22Rv1 (cell line): ENCODE results near the gene CSF1R.

Experiments
- H3K27ac ChIP-seq: fragments of 450-650 bp; 2 replicates; pipeline ENCODE4 v1.5.1; 2017
- CTCF ChIP-seq: fragments of 450-650 bp; IDR thresholded peaks from 2 replicates; pipeline ENCODE4 v1.5.1; 2017; ENCODE audit warnings: mild to moderate bottlenecking
- ZFX ChIP-seq: fragments of 450-650 bp; IDR thresholded peaks from 2 replicates; pipeline ENCODE4 v1.6.1; 2017; ENCODE audit warnings: antibody characterized with exemption, borderline replicate concordance

The CSF1R gene

GRCh38 chr5:150066901-150067396, 19.4 kb downstream of the CSF1R start:
- H3K27ac ChIP-seq: no peak overlapping the region
- no peak for TF ChIP-seq CTCF
- TF ChIP-seq ZFX: no peak

- TF ChIP-seq ZFX: no peak
- no peak for TF ChIP-seq CTCF
- H3K27ac ChIP-seq: no peak overlapping the region
These were observed 19.9 kb downstream of the CSF1R start for GRCh38 chr5:150066436-150066835.

- TF ChIP-seq ZFX (no peak), CTCF (no peak)
- H3K27ac ChIP-seq: no peak overlapping the region
These were observed 20.5 kb downstream of the CSF1R start for GRCh38 chr5:150065886-150066285.

DNA sequence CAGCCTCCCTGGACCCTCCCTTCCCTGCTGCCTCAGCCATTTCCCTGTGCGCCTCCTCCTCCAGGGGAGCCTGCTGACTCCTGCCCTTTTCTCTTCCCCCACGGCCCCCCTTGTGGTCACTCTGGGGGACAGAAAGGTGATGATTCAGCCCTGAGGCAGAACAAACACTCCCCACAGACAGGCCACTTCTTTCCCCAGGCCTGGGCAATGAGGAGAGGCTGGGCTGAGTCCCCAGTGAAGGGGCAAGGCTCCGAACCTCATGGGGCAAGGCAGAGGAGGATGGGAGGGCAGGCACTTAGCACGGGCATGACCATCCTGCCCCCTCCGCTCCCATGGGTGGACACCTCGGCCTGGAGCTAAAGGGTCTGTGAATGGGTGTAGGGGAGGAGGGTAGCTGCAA, 21.0 kb downstream of the CSF1R start:
- no peak overlapping the region for H3K27ac ChIP-seq
- TF ChIP-seq ZFX: no peak
- no peak for TF ChIP-seq CTCF

DNA sequence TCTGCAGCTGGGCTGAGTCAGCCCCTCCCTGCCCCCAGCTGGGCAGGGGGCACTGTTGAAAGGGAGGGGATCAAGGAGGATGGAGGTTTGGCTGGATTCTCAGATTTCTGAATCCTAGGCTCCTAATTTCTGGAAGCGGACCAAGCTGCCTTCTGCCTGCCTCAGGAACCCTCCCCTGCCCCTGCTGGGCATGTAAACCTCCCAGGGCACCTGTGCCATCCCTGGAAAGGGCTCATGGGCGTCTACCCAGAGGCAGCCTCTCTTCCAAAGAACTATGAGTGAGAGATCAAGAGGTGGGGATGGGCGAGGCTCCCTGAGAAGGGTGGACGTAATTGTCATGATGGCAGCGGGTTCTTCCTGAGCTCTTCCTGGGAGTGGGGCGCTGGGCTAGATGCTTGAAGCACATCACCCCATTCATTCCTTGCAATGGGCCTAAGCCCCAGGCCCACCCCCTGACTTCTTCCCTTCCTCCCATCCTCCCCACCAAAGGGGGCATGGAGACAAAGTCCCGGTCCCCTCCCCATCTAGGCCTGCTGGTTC, 21.6 kb downstream of the CSF1R start:
- no peak overlapping the region for H3K27ac ChIP-seq

DNA sequence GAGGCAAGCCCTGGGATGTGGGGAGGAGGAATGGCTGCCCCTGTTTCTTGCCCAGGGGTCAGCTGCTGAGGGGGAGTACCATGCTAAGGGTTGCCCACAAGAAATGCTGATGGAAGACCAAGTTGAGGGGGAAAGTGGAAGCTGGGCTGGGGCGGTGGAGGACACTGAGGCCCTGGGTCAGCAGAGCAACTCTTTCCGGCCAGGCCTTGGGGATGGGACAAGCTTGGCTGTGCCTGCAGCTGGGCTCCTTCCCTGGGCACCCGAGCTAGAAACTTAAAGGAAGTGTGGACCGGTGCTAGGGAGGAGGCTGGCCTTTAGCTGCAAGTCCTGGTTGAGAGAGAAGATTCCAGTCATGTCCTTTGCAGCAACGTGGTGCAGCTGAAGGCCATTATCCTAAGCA, 22.7 kb downstream of the CSF1R start:
- no peak for TF ChIP-seq ZFX
- no peak for TF ChIP-seq CTCF
- H3K27ac ChIP-seq: no peak overlapping the region

More for the DNA sequence above, 21.6 kb downstream of the CSF1R start:
- no peak for TF ChIP-seq CTCF
- TF ChIP-seq ZFX: no peak

DNA sequence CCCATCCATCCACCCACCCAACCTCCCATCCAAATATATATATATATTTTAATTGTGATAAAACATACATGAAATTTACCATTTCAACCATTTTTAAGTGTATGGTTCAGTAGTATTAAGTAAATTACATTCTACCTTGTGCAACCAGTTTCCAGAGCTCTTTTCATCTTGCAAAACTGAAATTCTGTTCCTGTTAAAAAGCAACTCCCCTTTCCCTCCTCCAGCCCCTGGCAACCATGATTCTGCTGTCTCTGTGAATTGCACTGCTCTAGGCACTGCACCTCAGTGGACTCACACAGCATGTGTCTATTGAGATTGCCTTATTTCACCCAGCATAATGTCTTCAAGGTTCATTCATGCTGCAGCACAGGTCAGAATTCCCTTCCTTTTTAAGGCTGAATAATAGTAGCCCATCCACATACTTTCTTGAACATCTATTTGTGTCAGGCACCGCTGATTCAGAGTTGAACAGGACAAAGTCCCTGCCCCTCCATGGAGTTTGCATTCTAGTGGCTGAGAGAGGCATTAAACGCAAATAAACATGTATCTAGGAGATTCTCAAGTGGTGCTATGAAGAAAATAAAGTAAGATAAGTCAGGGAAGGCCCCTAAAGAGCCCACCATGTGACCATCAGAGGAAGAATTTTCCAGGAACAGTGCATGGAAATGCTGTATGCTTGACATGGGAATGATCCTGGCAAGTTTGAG, 24.0 kb downstream of the CSF1R start:
- H3K27ac ChIP-seq: no peak overlapping the region
- no peak for TF ChIP-seq CTCF
- TF ChIP-seq ZFX: no peak
